Fibroblast of peridontal ligament (primary cell): ENCODE data around the gene NTM.

Experiments
- DNase-seq: peaks from one replicate; pipeline ENCODE4 v3.0.0-alpha.2; 2010; ENCODE audit errors: extremely low read depth

Gene NTM

DNA sequence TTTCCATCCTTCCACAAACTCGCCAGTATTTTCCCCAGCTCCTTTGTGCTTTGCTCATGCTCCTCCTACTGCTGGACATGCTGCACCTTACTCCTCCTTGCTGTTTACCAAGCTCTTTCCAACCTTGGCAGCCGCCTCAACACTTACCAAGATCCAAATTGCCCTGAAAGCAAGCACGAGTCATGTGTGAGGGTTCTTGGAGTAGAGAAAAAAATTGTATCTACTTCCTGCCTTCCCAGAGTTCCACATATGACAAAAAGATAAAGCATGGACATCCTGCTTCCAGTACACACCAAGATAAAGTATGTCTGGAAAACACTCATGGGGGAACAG is 767.5 kb downstream of the NTM start:
- no peak for DNase-seq

DNA sequence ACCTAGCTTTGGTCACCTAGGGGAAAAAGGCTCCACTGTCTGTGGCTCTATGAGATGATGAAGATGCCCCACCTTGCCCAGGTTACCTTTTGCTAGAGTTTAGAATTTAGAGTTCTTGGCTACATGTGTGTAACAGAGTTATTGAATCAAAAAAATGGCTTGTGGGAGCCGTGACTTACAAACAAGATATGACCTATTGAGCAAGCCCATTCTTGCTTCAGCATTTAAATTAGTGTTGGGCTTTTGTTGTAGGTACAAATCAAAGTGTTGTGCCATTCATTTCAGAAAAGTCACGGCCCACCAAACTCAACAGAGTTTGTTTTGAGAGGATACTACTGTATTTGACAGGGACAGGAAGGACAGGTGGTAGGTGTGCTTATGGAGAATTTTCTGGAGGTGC is 768.8 kb downstream of the NTM start:
- DNase-seq: no peak

DNA sequence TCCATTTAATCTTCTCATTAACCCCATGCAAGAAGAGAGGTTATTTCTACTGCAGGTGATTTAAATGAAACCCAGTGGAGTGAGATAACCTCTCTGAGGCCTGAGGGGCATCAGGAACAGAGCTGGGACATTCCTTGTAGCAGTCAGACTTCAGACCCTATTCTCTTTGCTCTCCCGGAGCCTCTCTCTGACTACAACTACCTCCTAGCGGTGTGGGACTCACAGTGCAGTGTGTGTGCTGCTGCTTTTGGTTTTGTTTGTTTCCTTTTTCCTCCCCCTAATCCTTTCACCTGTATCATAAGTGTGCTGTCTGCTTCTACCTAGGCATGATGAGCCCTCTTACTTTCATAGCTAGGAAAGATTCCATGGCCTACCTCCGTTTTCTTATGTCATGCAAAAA is 769.6 kb downstream of the NTM start:
- no peak for DNase-seq

DNA sequence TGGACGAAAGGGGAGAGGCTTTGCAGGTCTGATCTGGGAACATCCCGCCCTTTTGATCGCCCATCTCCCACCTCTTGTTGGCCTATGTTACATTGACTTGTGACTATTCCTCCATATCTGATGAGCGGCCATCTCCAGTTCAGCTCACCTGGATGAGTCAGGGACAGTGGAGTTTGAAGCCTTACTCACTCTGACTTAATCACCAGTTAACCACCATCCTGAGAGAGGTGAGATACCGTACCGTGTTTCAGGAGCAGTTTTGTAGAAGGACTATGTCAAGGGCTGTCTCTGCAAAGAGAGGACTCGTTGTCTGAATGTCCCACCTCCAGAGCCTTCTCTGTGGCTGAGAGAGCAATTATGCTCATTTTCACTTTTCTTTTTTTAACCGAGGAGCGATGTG is 771.7 kb downstream of the NTM start:
- no peak for DNase-seq

DNA sequence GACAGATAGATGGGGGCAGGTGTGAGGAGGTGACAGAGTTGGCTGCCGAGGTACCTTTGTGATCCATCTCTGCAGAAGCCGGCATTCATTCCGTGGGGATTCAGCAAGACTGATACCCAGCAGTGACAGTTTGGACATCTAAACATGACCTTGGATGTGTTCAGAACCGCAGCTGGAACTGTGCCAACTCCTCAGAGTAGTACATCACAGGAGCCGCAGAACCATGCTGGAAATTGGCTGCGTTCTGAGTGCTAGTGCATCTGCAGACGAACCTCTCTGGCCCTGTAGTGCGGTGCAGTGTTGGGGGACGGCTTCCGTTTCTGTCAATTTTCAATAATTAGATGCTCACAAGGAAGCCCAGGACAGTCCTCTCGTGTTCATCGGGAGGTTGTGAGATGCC is 772.1 kb downstream of the NTM start:
- DNase-seq: no peak

DNA sequence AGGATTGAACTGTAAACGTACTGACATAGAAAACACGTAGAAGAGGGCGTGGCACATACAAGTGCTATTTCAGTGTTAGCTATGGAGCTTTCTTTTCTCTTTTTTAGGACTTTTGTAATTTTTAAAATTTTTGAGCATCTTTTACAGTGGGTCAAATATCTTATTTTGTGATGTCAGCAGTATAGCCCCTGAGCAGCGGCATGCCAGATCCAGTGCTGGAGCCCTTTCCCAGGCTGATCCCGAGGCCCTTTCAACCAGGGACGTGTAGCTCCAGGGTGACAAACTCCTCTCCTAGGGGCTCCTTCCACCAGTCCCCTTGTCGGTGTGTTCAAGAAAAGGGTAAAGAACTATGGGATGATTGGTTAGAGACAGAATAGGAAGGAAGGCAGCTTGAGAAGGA is 777.0 kb downstream of the NTM start:
- no peak for DNase-seq

DNA sequence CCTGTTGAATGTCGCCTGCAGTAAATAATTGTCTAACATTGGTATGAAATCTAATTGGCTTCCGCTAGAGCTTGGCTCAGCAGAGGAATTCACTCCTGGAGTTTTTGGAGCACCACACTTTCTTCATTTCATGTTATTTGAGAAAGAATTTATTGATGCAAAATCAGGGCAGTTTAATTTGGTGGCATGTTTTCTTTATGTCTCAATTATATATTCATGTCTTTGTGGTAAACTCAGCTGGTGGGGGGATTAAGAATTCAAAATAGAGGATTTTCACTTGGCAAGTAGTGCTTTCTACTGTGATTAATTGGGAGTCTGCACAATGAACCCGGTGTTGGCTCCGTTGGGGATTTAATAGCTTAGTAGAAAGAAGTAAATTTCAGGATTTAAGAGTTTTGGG is 784.4 kb downstream of the NTM start:
- no peak for DNase-seq

DNA sequence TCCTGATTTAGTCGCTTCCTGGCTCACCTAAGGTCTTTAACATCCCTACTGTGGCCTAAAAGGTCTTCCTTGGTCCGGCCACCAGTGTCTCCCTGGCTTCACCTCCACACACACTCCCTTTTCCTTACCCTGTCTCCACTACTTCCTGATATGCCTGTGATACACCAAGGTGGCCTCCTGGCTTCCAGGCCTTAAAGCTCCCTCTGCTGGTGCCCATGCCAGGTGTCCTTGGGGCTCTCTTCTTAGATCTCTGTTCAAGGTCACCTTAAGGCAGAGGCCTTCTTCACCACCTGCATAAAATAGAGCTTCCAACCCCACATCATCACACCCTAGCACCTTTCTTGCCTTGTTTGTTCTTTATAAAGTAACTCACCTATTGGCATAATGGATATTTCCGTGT is 787.7 kb downstream of the NTM start:
- DNase-seq: peak; percentile 12

DNA sequence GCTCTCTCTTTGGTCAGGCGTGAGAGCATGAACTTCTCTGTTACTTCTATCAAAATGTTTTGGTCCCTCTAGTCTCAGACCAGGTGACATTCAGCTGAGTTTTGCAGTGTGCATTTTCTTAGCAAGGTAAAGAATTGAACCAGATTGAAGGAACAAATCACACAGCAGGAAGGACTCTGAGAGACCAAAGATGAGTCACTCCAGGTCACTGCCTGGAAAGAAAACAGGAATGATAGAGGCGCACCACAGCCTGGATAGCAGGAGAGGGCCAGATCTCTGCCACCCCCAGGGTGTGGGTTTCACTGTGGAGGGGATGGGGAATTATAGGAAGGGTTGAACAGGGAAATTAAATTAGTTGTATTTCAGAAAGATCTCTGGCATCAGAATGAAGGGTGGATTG is 788.3 kb downstream of the NTM start:
- no peak for DNase-seq

DNA sequence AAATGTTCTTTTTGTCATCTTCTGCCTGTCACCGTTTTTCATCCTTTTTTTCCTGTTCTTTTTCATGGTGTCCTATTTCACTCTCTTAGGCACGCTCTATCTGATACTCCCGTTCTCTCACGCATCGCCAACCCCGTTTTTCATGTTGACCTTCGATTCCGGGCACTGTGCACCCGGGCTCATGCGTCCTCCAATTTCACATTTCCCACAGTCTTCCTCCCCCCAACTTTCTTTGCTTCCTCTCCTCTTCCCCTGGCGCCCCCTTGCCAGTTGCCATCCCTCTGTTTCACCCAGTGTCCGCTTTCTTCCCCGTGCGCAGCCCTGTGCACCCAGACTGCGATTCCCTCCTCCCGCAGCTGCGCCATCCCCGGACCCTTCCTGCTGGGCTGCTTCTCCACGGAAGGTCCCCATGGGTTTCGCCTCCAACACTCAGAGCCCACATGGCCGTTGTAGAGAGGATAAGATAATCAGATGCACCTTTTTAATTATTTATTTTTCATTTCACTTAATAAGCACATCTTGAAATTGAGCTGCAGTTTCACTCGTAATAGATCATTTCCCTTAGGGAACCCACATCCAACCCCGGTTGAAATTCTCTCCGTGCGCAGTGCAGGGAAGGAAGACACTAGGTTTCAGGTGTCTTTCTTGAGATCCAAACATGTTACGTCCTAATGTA is 791.1 kb downstream of the NTM start:
- no peak for DNase-seq

DNA sequence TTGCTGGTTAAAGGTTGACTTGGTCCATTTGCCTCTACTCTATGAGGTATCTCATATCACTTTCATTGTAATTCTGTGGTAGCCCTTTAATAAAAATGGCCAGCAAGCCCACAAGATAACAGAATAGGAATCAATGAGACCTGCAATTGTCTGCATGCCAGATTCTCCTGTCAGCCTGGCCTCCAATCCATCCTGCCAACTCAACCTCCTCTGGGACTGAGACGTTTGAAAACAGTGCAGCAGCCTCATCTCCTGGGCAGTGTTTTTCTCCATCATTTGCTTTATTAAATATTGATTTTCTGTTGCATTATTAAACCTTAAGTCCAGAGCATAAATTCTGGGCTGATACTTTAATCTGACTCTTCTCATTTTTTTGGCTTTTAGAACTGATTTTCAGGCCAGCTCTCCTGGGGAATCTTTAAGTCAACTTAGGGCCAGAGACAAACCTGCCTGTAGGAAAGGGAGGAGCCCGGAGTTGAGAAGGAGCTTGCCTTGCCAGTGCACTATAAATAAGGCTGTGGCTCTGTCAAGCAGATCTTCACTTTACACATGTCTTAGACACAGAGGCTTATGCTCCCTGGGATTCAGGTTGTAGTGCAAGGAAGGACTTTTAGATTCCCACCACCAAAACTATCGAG is 798.0 kb downstream of the NTM start:
- DNase-seq: no peak

DNA sequence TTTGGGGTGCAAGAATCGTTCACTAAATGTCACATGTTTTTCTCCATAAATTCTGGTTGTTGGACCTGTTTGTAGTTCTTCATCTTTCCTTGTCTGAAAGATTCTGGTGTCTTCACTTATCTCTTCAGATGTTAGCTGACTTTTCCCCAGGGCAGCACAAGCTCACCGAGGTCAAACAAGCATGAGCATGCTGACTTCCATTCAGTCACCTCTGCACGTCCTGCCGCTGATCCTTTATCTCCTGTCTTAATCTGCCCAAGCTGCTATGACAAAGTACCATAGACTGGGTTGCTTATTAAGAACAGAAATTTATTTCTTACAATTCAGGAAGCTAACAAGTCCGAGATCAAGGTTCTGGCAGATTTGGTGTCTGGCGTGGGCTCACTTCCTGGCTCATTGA is 800.6 kb downstream of the NTM start:
- DNase-seq: no peak

DNA sequence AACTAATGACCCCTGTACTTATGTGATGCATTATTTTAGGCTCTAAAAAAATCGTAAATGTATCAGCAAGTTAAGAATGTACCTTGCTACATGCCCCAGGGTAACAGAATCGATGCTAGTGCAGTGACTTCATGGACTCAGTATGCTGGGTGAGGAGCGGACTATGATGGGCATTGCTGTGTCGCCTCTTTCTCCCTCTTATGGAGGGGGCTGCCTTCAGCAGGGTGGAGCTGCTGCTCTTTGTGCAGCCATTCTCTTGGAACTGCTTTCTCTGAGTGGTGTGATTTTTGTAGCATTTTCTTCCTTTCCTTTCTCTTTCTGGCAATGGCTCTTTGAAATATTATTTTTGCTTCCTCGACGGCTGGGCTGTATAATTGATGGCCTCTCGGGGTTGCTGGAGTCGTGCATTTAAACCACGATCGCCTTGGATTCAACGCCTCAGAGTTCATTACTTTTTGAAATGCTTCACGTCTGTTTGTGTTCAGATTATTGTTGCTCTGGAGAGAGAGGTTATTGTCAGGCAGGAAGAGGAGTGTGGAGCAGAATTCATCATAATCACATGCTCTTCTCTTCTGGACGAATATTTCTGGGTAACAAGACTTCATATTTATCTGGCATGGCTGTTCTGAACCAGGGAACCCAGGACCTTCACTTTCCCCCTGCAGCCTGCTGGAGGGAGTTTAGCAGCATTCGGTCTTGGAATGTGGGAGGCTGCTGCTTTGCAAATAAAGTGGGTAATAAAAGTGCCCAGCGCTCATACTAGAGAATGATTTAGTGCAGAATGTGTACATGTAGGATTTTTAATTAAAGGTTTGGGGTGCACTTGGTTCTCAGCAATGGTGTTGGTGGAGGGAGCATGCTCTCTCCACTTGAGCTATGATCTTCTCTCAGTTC is 804.2 kb downstream of the NTM start:
- DNase-seq: no peak

DNA sequence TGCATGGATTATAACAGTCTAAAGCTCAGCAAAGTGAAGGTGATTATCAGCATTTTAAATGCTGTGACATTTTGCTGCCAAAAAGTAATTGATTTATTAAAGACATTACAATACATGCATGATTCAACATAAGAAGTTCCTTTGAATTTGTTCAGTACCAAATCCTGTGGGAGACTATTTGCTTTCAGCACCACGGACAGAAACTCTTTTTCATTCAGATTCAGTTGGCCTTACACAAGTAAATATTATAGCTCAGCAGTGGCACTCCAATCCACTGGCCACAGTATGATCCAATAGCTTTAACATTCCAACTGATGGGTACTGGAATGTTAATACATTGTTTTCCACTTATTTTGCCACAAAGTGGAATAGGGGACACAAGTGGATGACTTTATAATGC is 806.7 kb downstream of the NTM start:
- DNase-seq: peak; percentile 80

DNA sequence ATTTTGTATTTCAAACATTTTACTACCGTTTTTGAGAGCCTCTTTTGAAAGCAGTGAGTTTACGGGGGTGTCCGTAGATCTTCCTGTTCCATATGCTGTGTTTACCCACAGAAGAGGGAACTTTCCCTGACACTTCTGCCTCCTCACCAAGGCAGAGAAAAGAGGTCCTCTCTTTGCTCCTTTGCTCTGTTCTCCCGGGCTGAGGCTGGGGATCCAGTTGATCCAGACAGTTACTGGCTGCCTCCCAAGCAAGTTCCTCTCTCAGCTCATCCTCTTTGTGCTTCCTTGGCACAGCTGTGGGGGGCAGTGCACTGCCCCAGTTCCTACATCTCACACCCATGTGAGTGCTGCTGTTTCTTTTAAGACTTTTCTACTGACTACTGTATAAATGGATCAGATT is 813.7 kb downstream of the NTM start:
- no peak for DNase-seq

DNA sequence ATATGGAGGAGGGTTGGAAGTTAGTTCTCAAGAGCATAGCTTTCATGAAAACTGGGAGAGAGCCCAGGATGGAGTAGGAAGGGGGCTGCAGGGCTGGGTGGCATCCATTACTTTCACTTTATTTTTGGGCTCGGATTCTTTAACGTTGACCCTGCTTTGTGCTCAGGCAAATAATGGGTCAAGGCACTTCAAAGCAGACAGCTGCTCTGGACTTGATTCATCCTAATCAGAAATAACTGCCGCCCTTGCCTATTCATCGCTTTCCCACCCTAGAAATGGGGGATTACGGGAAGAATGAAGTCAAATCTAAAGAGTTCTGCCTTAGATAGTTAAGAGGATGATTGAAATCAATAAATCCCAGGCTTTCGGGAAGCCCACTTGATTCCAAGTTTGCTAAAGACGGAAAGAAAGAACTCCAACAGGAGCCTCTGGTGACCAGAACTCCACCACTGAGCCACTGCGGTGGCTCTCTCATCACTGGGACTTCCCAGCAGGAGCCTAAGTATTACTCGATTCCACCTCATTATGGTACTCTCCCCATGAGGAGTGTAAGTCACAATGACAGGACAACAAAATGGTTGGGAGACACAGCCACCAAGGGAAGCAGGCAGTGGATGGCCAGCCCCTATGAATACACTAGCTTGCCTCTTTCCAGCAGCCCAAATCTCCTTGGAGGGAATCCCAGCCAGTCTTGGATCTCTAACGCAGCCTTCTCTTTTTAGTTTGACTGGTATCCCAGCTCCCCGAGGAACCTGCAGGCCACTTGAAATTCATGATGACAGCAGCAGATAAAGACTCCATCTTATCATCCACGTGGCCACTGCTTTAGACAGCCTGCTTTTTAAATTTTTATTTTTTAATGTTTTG is 815.5 kb downstream of the NTM start:
- no peak for DNase-seq

DNA sequence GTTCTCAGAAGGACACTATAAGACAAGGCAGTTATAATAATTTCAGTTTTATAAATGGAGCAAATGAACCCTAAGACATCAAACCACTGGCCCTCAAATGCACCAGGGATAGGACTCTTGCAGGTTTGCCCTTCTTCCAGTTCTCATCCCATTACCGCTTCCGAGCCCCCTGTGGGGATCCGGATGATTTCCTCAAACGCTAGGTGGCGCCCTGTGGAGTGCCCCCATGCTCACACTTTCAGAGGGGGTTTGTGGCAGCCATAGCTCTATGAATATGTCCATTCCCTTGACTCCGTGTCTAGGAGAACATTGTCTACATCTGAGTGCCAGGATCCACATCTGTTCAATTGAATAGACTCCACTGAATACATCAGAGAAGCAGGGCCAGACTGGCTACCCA is 816.3 kb downstream of the NTM start:
- DNase-seq: no peak

DNA sequence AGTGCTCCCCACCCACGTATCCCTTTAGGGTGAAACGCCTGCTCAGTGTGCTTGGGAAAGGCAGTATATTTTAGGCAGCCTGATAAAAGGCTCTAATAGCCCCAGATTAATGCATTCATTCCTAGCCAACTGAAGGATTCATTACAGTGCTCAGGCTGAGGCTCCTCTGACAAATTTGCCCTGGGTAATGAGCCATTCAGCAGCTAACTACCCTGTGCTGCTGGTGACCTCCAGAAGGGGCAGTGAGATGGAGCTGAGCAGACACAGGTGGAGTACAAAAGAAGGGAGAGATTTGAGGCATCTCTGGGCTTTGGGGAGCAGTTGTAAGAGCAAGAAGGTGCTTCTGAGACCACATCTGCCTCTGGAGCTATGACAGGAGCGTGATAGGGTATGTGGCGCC is 817.0 kb downstream of the NTM start:
- no peak for DNase-seq

DNA sequence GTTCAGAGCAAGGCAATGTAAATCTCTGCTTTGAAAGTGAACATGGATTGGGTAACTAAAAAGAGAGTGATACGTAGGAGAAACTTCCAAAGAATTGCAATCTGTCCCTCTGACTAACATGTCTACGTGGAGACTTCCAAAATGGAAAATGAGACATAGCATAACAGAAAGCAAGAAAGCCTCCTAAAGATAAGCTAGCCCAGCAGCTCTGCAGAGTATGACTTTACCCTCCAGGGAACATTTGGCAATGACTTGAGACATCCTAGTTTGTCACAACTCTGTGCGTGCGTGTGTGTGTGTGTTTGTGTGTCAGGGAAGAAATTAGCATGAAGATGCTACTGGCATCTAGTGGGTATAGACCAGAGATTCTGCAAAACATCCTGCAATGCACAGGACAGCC is 817.4 kb downstream of the NTM start:
- DNase-seq: peak; percentile 6

DNA sequence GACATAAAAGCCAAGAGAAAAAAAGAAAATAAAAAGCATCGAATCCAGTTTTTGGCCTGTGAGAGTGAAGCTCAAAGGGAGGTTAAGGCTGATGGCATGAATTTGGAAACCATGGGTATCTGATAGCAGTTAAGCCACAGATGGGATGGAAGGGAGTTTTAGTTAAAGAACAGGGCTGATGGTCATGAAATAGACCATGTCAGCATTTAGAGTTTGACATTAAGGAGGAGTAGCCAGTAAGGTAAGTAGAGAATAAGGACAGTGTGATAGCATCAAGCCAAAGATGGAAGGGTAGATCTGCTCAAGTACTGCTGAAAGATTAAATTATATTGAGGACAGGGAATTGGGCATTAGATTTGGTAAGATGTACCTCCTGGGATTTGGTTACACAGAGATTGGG is 826.5 kb downstream of the NTM start:
- DNase-seq: no peak

DNA sequence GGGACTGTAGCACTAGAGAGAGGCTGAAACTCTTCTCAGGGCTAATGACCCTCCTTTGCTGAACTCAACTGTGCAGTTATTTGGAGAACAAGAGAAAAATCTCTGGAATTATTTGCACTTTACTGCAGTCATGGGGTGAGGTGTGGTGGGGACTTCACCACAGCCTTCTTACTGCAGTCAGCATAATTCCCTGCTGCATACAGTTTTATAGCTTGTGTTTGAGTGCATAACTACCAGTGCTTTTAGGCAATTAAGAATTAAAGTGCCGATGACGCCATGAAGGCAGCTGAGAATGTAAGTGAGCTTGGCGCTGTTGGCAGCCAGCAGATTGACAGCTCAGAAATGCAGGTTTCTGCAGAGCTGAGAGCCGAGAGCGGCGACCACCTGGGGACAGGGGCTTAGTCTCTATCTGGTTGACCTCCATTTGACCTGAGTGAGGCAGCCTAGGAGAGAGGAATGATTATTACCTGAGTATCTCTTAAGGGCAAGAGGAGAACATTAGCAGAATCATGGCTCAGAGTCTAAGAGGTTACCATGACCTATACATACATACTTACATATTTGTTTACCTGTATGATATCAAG is 830.0 kb downstream of the NTM start:
- DNase-seq: no peak

DNA sequence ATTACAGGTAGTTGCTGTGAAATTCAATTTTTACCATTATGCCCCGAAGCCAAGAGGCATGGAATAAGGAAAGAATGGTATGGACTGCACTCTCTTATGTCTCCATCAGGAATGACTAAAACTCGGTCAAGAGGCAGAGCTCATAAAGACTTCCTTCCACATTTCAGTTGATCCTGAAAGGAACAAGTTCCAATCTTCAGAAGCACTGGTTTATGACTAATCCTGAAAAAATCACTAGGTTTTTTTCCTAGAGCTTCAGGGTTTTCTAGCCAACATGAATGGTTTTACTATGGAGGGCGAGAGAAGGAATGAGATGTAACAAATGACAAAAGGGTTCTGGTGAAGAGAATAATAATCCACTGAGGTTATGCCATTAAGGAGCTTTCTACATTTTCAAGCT is 832.2 kb downstream of the NTM start:
- DNase-seq: peak; percentile 41
